ENCODE measurements around the gene CELSR1. TPM values are rescaled to one million over a fixed set of nuclear protein-coding genes. Genes with fewer than 3 reads are reported as not detected.
A peak's percentile ranks its signal among the peaks of the same experiment; 100 is the strongest.

Gene CELSR1
- total RNA-seq, 1 donor from 2014 or later = 0.73 TPM

GRCh38 chr22:46366327-46366731 lies 171.1 kb downstream of the CELSR1 start:
- DNase-seq (ENCODE audit: low read depth, low spot score) = no peak

- DNase-seq (ENCODE audit: low read depth, low spot score) = no peak
Measured at GRCh38 chr22:46365166-46365624, 172.2 kb downstream of the CELSR1 start.

- no peak for DNase-seq (ENCODE audit: low read depth, low spot score)
Measured at GRCh38 chr22:46364341-46365165, 172.9 kb downstream of the CELSR1 start.

GRCh38 chr22:46363611-46364321 lies 173.7 kb downstream of the CELSR1 start:
- no peak for DNase-seq (ENCODE audit: low read depth, low spot score)

- no peak for DNase-seq (ENCODE audit: low read depth, low spot score)
Measured at GRCh38 chr22:46362934-46363515, 174.4 kb downstream of the CELSR1 start.

- DNase-seq (ENCODE audit: low read depth, low spot score) = no peak
Measured at GRCh38 chr22:46362203-46362933, 175.1 kb downstream of the CELSR1 start.

- no peak for DNase-seq (ENCODE audit: low read depth, low spot score)
Measured at GRCh38 chr22:46361826-46362202, 175.6 kb downstream of the CELSR1 start.

- no peak for DNase-seq (ENCODE audit: low read depth, low spot score)
Measured at GRCh38 chr22:46360891-46361290, 176.5 kb downstream of the CELSR1 start.

GRCh38 chr22:46360097-46360496 lies 177.3 kb downstream of the CELSR1 start:
- no peak for DNase-seq (ENCODE audit: low read depth, low spot score)

GRCh38 chr22:46359362-46359761 lies 178.1 kb downstream of the CELSR1 start:
- DNase-seq (ENCODE audit: low read depth, low spot score) = no peak

GRCh38 chr22:46358766-46359165 lies 178.7 kb downstream of the CELSR1 start:
- no peak for DNase-seq (ENCODE audit: low read depth, low spot score)

GRCh38 chr22:46357711-46358520 lies 179.5 kb downstream of the CELSR1 start:
- DNase-seq (ENCODE audit: low read depth, low spot score) = no peak

GRCh38 chr22:46356496-46357480 lies 180.6 kb downstream of the CELSR1 start:
- no peak for DNase-seq (ENCODE audit: low read depth, low spot score)

GRCh38 chr22:46355996-46356471 lies 181.4 kb downstream of the CELSR1 start:
- DNase-seq (ENCODE audit: low read depth, low spot score) = no peak

GRCh38 chr22:46355369-46355995 lies 181.9 kb downstream of the CELSR1 start:
- DNase-seq (ENCODE audit: low read depth, low spot score) = peak; percentile 10

- no peak for DNase-seq (ENCODE audit: low read depth, low spot score)
Measured at GRCh38 chr22:46354993-46355305, 182.5 kb downstream of the CELSR1 start.

- no peak for DNase-seq (ENCODE audit: low read depth, low spot score)
Measured at GRCh38 chr22:46354176-46354992, 183.0 kb downstream of the CELSR1 start.

GRCh38 chr22:46353483-46354105 lies 183.8 kb downstream of the CELSR1 start:
- no peak for DNase-seq (ENCODE audit: low read depth, low spot score)
